HCEC 1CT (cell line): Measurements from ENCODE around the gene HYPK.

Source experiments
- DNase-seq: peaks from one replicate; pipeline ENCODE4 v3.0.0-alpha.2; 2017

Gene HYPK

GRCh38 chr15:43800286-43801141 is at the start of gene HYPK:
Gene HYPK (plus strand): TSS chr15:43800599. CDS start chr15:43800623, 24 bp downstream.
- peak; percentile 85 for DNase-seq

GRCh38 chr15:43751885-43752284 is 48.5 kb upstream of the HYPK start:
- DNase-seq = no peak

DNA sequence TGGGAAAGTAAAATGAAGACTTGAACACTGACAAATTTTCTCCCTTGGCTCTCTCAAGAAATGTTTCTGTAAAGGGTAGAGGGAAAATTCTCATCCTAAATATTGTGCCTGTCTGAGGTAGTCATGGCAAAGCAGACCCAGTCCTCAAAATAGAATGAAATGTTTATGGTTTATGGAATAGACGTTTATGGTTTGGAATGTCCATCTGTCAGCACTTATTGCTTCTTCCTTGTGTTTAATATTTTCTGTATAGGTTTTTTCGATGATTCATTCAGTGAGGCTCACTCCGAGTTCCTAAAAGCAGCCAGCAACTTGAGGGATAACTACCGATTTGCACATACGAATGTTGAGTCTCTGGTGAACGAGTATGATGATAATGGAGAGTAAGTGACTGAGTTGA is 37.6 kb upstream of the HYPK start:
- peak; percentile 65 for DNase-seq

DNA sequence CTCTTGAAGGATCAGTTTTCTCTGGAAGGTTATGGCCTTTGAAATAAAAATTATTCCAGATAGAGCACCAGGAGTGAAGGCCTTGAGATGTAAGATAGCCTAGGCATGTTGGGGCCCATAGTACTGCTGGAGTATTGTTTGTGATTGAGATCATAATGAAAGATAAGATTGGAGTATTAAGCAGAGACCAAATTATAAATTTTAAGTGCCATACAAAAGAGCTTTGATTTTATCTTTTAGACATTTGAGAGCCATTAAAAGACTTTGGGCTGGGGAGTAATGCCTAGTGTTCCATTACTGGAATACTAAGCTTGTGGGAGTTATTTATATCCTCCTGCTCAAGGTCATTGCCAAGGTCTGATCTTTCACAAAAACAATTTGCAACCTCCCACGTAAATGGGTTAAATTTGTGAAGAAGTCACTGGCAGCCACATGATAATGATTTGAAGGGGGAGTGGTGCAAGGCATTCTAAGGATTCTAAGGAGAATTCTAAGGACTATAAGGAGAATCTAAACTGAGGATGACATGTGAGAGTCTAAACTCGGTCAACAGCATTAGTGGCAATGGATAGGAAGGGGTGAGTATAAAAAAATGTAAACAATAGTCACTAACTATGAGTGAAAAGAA is 36.5 kb upstream of the HYPK start:
- DNase-seq = no peak

DNA sequence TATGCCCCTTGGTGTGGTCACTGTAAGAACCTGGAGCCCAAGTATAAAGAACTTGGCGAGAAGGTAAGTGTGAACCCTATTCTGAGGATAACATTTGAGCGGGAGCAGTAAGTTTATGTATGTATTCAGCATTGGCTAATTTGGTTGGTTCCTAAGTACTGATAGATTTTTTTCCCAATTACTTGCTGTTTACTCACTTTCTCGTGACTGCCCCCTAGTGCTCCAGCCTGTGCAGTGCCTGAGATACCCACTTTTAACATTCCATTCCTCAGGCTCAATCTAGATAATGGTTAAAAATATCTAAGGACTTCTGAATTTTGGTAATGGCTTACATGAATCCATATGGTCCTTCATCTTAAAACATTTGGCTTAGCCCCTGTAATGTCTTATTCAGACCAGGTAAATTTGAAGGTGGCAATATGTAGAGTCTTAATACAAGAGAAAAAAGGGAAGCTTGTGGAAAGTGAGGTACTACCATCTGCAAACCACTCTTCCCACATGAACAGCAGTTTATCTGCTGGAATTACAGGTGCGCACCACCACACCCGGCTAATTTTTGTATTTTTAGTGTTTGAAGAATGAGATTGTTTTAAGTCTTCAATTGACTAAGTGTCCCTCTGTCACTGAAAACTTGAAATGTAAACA is 30.7 kb upstream of the HYPK start:
- DNase-seq = peak; percentile 65

- DNase-seq = no peak
Measured at GRCh38 chr15:43771816-43772215, 28.6 kb upstream of the HYPK start.

DNA sequence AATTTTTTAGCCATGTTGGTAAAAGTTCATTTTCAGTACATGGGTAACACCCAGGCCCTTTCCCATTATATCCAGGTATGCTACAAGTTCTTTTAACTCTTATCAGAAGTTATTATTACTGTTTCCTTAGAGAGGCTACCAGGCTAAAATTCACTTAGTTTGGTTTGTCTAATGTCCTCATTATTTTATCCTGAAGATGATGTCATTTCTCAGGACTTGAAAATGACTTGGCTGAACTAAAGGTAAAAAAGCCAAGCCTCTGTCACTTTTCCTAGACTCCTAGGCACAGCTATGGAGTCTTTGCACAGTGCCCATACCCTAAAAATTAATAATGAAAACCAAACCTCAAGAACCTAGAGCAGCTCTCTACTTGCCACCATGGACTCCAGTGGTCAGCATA is 27.8 kb upstream of the HYPK start:
- DNase-seq = no peak

DNA sequence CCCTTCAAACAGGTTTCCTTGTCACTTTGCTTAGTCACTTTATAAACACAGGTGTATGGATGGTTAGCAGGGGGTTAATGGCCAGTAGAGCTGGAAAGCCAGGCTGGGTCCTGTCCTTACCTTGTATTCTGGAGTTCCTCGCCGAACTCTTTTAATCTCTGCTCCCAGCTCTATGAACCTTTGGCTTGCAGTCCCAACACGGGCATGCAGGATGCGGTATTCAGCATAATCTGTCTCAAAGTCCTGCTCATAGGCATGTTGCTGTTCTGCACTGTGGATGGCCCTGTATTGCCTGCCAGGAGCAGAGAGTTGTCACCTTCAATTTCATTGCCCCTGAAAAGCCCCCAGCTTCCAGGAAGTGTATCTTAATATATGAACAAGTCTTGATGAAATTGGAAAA is 26.3 kb upstream of the HYPK start:
- DNase-seq = no peak

DNA sequence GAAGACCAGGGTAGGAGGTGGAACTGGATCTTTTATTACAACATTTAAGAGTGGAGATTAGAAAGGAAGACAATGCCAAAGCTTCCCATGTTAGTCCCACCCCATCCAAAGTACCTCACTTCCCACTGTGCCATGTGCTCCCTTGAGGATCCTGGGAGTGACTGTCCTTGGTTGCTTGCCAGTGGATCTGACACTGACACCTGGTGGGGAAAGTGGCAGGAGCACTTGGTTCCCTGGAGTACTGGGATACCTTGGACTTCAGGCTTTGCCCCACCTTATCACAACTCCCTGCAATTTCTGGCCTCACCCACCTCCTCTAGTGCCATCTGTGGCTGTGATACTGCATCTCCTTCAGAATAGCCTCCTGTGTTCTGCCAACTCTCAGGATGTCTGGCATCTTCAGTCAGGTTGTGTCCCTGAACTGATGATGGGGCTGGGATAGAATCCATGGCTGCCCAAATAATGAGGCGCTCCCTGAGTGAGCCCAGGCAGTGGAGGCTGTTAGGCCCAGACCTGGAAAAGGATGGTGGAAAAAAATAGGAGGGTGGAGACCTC is 24.9 kb upstream of the HYPK start:
- DNase-seq = peak; percentile 48

DNA sequence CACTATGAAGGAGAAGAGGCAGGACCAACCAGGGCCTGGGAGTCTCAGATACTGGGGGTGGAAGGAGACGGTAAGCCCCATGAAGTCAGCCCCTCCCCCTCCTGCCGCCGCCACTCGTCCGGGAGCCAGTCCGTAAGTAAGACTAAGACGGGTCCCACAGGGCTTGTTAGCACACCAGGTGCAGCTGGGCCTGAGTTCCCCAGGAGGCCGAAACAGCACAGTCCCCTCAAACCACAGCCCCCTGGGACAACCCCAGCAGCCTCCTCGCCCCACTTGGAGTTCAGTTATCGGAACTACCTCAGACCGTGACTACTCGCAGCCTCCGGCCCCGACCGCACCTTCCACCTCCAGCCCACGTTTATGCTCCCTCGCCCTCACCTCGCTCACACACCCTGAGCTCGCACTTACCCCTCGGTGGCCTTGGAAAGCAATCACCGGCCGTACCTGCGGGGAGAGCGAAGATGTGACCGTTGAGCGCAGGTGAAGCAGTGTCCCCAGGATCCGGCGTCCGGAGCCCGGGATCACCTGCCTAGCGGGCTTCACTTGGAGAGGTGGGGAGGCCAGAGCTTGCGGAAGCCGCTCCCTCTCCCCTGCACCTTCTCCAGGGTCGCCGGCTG is 24.2 kb upstream of the HYPK start:
- no peak for DNase-seq

DNA sequence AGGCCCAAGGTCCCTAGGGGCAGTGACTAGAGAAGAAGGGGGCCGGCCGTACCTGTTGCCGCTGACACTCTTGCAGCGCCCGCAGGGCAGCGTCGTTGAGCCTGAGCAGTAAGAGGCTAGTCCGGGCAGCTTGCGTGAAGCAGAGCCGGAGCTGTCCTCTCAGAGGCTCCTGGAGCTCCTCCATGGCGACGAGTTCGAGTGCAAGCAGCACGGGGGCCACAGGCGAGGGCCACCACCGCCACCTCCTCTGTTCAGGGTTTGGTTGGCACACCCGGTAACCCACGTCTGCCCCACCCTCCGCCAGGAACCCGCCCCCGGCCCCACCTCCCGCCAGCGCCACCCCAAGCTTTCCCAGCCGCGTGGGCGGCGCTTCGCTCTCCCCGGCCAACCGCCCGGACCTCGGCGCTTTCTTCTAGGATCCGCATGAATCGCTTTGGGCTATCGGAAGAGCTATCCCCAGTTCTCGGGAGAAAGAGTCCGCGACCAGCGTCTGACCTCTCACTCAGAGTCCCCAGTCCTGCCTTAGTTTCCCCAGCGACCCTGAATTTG is 23.6 kb upstream of the HYPK start, which contains the start of gene ELL3:
Gene ELL3 (minus strand): TSS at position 249 of the 549 bp plus-strand sequence. CDS start 65 bp downstream, at position 184.
- DNase-seq = peak; percentile 69

DNA sequence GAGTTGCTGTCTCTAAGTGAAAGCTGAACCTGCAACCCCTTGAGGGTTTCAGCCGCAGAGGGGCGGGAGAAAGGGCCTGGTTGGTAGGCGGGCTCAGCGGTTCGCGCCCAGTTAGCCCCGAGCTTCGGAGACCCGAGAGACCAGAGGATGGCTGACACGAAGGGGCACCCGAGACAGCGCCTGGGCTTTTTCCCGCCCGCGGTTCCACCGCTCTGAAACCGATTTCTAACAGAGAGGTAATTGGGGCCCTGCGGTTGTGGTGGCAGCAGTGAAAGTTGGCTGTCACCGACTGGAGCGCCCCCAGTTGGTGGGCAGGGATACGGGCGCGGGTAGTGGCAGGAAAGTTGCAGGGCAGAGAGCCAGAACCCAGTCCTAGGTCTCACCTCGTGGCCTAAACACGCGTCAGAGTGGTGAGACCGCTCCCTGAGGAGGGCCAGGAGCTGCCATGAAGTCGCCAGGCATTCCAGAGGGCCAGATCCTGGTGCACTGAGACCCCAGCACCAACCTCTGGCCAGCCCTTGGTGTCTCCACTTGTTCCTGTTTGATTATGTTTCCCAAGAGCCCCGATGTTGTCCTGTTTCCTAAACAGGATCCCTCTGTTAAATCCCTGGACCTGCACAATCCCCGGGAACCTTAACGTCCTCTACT is 23.0 kb upstream of the HYPK start:
- DNase-seq = peak; percentile 74

- no peak for DNase-seq
Measured at GRCh38 chr15:43779016-43779415, 21.4 kb upstream of the HYPK start.

GRCh38 chr15:43789409-43789808 is 11.0 kb upstream of the HYPK start:
- DNase-seq = no peak

DNA sequence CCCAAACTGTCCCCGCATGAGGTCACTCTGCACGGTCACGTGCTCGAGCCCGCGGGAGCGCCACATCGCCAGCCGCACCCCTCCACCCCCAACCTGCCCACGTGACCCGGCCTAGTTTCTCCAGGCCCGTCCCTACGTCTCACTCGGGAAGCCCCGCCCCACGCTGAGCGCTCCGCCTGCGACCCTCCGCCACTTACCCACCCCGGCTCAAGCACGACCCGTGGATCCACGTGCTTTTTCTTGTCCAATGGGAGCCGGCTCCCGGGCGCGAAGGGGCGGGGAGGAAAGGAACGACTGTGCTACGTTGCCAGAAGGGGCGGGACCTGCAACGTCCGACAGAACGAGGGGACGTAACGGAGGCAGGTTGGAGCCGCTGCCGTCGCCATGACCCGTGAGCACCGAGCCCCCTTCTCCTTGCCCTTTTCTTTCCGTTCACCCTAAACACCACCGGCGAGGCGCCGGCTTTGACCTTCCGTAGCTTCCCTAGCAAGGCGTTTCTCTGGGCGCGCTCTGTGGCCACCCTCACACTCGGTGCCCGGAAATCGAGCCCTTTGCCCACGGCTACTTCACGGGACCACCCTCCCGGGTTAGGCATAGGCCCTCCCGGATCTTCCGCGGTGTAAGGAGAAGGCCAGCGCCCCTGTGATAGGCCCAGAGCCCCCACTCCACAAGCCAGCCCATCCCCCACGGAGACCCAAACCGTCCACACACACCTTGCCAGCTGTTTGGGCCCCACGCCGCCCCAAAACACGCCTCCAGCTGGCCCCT is 8.2 kb upstream of the HYPK start, which contains the start of gene SERF2:
Gene SERF2 (plus strand): TSS at position 328 of the 768 bp plus-strand sequence. CDS start 57 bp downstream, at position 385.
- DNase-seq = peak; percentile 99

GRCh38 chr15:43792761-43793476 is 7.5 kb upstream of the HYPK start:
- DNase-seq = peak; percentile 26

- no peak for DNase-seq
Measured at GRCh38 chr15:43793647-43794046, 6.8 kb upstream of the HYPK start.

GRCh38 chr15:43794269-43795037 is 5.9 kb upstream of the HYPK start:
- DNase-seq = no peak

DNA sequence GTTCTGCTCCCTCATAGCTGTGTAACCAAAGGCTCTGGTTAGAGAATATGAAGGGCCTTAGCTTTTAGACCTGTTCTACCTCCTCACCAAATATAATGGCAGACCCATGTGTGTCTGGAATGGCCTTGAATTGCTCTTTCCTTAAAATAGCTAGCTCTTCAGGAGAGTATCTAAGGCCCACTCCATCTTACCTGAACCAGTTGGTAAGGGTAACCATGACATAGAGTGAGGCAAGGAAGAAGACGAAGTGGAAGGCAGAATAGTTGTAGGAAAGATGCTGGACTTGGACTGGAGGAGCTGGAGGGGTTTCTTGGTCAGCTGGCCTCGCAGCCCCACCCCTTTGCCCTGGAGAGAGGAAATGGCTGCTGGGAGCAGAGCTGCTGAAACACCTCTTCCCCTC is 5.2 kb upstream of the HYPK start:
- DNase-seq = no peak

DNA sequence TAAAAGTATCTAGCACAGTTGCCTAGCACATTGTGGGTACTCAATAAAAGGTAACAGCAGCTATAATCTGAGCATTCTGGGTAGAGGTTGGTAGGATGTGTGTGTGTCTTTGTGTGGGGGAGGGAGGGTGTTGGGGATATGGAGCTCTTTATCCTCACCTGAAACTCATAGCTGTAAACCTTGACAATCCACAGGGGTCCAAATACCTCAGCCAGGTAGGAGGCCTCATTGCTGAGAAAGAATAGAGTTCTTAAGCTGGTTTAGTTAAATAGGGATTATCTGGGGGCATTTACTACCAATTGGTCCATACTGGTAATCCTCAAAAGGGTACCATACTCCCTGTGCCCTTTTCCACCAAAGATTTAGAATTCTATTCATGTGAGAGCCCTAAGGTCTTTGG is 4.4 kb upstream of the HYPK start:
- DNase-seq = no peak
